HG03039 (cell line): Measurements from ENCODE around the gene TBC1D23.
A peak's percentile ranks its signal among the peaks of the same experiment; 100 is the strongest.
"Not testable (repeated sequence)": the region's sequence is repeated elsewhere in the genome, so short reads cannot be mapped to it uniquely, and the experiment has no call there.

Experiments used
- ATAC-seq: cut with Tn5 transposase; IDR thresholded peaks from one replicate; pipeline ENCODE4 v1.9.1; 2021; ENCODE audit warnings: mild to moderate bottlenecking, moderate library complexity; ENCODE audit not compliant: unreplicated experiment

The TBC1D23 gene

DNA sequence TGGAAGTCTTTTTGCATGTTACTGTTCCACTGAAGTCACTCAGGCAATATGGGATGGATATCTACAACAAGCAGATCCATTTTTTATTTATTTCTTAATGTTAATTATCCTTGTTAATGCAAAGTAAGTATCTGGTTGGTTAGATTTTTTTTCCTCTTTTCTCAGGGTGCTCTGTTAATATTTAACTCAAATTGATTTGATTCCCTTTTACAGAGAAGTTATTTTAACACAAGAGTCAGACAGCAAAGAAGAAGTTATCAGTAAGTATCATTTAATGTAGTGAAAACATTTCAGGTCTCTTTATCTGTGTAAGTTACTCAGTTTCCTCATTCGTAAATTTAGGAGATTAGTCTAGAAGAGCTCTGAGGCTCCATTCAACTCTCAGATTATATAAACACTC is 34.3 kb downstream of the TBC1D23 start:
- ATAC-seq: no peak

DNA sequence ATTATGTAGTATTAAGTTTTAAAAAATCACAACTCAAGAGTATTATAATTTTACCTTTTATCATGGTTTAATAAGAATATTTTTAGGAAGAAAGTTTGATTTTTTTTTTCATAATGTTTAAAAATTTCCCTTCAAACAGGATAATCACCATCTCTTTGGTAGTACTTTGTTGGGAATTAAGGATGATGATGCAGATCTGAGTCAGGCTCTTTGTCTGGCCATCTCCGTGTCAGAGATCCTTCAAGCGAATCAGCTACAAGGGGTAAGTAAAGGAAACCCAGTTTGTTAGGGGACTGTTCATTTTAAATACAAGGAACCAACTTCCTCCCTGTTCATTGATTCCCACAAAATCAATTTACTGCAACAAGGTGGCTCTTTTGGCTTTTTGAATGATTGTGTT is 37.0 kb downstream of the TBC1D23 start:
- ATAC-seq: no peak

DNA sequence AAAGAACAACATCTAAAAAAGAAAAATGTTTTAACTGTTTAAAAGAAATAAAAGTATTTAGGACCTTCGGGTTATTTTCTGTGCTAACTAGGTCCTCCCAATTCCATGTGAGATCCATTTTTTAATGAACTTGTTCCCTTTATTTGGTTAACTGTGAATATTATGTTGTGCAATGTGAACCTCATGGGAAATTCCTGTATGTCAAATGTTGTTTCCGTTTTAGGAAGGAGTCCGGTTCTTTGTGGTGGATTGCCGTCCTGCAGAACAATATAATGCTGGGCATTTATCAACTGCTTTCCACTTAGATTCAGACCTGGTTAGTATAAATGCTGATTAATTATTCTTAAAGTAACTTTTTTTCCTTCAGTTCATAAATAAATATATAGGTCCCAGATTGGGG is 38.2 kb downstream of the TBC1D23 start:
- ATAC-seq: no peak

DNA sequence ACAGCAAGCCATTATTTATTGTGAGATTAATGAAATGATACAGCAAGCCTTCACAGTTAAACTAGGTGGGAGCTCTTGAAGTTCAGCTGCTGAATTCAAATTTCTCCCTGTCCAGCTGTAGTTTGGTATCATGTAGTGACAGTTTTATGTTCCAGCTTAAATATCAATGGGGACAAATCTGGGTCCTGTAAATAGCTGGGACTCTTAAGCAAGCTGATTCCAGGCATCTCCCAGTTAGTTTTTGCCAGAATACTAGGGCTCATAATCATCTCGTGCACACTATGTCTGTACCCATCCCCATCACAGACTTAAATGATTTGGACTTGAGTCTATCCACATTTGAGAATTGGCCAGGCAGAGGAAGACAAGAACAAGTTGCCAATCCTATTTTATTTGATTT is 45.9 kb downstream of the TBC1D23 start:
- no peak for ATAC-seq

DNA sequence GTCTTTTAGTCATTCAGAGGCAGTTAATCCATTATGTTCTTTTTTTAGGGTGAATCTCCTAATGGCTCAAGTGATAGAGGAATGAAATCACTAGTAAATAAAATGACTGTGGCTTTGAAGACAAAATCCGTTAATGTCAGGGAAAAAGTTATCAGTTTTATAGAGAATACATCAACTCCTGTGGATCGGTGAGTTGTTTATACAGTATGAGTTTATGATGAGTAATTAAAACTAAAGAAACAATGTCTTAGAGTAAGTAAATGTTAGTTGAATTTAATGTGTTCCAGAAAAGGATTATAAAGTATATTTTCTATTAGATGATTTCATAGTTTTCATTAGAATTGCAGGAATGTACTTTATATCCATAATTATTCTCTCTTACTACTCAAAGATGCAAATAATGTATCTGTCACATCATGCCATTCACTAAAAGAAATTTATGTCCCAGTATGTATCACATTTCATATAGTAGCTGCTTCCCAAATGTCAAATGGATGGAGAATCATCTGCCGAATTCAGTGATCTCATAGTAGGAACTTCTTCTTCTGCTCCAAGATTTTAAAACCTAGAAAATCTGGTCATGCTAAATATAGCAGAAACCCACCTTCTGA is 49.7 kb downstream of the TBC1D23 start:
- ATAC-seq: no peak

DNA sequence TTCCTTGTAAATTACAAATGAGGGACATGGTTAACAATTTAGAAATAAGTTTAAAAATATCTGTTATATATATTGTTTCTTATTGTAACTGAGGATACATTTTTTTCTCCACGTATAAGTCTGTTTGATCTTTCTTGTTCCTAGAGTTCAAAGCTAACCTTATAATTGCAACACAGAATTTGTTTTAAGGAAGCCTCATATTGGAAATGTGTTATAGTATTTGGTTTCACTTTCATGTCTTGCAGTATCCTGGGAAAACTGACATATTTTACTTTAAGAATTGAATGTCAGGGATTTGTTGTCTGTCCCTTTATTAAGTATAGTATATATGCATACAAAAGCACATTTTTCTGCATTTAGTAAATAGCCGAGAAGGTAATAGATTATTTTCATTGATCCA is 50.2 kb downstream of the TBC1D23 start:
- no peak for ATAC-seq

DNA sequence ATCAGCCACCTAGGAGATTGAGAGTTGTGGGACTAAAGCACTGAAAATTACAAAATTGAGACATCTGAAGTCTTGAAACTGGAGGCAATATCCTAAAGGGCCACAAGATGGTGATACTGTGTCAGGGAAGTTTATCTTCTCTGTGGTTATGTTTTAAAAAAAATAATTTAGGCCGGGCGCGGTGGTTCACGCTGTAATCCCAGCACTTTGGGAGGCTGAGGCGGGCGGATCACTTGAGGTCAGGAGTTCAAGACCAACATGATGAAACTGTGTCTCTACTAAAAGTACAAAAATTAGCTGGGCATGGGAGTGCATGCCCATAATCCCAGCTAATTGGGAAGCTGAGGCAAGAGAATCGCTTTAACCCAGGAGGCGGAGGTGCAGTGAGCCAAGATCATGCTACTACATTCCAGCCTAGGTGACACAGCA is 55.9 kb downstream of the TBC1D23 start:
- peak; percentile 70 for ATAC-seq

DNA sequence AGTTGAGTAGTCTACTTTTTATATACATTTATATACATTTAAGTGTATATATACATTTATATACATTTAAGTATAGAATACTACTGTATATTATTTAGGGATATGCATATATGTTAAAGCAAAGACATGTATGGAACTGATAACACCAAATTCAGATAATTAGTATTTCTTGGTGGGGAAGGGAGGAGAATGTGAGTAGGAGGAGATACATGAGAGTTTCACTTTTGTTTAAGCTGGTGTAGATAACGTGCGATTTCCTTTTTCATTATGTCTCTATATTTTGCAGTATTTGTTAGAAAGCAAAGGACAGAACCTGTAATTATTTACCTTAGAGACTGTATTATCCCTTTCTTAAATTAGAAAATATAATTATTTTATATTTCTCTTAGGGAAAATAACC is 57.1 kb downstream of the TBC1D23 start:
- ATAC-seq: peak; percentile 49

DNA sequence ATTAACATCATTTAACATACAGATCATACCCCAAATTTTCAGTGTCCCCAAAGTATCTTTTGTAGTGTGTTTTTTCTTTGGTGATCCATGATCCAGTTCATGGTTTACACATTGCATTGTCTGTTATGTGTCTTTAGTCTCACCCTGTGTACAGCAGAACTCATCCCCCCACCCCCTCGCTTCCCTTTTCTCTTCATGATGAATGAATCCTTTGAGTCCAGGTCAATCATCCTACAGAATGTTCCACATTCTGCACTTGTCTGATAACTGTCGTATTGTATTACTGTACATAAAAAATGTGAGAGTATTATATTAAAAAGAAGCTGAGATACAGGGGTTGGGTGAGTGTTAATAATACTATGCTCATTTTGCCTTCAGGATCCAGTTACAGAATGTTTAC is 59.2 kb downstream of the TBC1D23 start:
- ATAC-seq: no peak

DNA sequence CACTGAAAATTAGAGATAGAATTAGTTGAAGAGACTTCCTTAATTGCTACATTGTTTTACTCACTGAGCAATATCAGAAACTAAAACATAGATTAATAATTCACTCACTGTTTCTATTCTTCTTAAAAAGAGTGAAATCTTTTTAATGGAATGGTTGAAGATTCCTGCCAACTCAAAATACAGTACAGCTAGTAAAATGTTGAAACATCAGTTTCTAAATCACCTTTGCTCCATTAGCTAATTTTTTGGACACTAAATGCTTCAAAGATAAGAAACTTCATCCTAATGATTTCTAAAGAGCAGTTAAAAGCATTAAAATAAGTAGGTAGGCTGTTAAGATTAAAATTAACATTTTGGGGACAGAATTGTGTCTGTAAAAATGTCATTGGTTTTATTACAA is 63.3 kb downstream of the TBC1D23 start:
- no peak for ATAC-seq

DNA sequence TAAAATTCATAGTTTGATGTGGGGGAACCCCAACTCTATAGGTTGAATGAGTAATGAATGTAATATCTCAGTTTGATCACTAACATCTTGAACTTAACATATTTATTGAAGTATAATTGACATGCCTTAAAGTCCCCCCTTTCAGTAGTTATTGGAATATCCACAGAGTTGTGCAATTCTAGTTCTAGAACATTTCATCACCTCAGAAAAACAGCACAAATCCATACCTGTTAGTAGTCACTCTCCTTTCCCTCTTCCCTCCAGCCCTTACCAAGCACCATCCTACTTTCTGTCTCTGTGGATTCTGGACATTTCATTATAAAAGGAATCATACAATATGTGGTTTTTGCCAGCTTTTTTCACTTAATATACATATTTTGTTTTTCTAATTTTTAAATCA is 65.0 kb downstream of the TBC1D23 start:
- no peak for ATAC-seq

DNA sequence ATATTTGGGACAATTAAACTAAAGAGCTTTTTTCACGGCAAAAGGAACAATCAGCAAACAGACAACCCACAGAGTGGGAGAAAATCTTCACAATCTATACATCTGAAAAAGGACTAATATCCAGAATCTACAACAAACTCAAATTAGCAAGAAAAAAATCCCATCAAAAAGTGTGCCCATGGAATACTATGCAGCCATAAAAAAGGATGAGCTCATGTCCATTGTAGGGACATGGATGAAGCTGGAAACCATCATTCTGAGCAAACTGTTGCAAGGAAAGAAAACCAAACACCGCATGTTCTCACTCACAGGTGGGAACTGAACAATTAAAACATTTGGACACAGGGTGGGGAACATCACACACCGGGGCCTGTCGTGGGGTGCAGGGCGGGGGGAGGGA is 66.6 kb downstream of the TBC1D23 start:
- ATAC-seq: not testable (repeated sequence)

DNA sequence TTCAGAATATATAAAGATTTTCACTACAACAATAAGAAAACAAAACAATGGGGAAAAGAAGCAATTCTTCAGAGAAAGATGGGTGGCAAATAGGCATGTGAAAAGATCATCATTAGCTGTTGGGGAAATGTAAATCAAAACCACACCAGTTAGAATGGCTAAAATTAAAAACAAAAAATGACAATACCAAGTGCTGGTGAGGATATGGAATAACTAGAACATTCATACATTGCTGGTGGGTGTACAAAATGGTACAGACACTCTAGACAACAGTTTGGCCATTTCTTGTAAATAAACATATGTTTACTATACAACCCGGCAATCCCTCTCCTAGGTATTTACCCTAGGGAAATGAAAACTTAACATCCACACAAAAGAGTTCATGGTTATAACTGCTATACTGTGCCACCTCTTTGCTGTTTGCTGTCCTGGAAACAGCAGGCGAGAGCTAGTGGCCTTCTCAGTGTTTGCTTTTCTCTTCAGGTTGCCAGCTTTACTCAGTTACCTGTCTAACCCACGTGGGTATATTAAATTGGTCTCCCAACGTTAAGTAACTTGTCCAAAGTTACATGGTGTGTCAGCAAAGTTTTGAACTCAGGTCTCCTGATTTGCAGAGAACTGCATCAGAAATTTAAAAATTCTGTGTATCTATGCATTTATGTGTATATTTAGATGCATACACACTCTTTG is 69.2 kb downstream of the TBC1D23 start:
- ATAC-seq: no peak

DNA sequence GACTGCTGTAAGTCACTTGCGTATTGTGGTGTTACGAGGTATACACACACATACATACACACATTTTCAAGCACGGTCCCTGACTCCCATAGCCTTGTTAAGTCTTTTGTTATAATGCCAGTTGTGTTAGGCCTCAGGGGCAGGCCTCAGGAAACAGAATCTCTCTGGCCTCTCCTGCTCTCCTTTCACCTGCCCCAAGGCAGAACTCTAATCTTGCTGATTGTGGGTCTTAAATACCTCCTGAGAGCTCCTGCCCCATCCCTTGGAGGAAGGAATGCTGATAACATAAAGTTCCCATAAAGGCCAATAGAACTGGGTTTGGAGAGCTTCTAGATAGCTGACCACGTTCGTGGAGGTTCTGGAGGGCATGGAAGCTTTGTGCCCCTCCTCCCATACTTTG is 69.9 kb downstream of the TBC1D23 start:
- no peak for ATAC-seq

DNA sequence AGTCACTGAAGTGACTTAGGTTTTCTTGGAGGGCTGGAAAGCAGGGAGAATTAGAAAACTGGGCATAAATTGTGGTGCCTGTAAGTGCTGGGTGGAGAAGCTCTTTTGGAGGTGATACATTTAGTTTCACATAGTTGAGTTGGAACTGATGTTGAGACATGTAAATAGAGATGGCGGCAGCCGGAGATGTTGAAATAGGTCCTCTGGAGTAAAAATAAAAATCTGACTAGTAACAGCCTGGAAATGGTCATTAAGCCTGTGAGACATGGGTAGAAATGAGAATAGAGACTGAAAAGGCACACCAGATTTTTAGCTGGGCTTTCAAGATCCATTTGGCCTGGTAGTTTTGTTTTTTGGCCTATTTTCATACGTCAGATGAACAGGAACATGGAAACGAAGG is 70.9 kb downstream of the TBC1D23 start:
- no peak for ATAC-seq

DNA sequence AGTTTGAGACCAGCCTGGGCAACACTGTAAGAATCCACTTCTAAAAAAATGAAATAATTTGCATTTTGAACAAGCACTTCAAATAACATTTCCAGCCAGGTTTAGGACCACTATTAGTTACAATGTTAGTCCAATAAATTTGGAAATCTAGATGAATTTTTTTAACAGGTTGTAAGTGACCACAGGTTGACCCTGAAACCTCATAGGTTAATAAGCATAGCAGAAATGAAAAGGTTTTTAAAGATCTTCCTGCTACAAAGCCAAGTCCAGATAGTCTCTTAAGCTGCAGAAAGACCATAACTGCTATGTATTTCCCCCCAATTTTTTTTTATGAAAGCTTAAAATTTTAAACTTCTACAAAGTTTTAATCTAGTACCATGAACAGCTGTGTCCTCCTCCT is 72.3 kb downstream of the TBC1D23 start:
- ATAC-seq: no peak

DNA sequence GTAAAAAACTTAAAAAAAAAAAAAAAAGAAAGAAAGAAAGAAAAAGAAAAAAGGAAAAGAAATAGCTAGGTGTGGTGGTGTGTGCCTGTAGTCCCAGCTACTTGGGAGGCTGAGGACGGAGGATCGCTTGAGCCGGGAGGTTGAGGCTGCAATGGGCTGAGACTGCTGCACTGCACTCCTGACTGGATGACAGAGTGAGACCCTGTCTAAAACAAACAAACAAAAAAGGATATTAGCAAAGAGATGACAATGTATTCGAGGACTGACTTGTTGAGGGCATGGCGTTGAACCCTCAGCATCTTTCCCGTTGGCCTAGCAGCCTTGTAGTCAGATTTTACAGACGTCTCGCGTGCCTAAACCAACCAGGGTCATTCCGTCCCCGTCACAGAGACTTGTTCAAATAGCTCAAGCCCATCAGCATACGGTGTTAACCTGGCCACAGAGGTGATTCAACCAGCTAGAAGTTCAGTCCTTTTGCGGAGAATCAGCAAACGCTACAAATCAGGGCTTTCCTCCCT is 73.2 kb downstream of the TBC1D23 start:
- ATAC-seq: no peak

DNA sequence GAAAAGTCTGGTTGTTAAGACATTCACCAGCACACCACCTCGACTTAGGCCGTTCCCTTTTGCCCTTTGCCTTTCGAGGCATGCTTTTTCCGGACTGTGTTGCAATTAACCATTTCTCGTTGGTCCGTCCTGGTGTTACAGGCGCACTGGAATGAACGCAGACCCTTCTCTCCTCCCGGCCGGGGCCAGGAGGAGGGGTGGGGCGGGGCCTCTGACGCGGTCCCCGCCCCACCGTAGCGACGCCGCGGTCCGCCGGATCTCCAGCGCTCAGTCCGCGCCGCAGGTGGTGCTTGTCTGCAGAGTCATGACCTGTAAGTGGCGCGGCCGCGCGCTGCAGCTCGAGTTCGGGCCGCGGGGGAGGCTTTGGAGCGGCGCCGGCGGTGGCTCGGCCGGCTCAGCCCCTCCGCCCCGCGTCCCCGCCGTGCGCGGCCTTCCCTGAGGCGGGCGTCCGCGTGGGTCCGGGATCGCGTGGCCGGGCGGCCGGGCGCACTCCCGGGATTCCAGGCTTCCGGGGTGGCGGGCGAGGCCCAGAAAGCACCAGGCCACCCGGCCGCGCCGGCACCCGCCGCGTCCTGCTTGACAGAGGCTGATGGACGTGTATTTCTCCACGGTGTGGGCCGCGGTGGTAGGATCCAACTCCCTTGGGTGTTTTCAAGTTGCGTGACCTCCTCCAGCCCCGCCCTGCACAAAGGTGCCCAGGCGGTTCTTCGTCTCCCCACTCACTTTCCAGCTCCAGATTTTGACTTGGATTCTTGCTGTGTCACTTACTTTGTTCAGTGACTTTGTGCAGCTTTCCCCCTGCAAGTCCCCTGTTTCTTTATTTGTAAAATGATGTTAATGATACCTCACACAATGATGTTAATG is 73.9 kb downstream of the TBC1D23 start, which contains the start of gene NIT2:
Gene NIT2 (plus strand): TSS at position 270 of the 864 bp plus-strand sequence. CDS start 35 bp downstream, at position 305.
- ATAC-seq: peak; percentile 97

DNA sequence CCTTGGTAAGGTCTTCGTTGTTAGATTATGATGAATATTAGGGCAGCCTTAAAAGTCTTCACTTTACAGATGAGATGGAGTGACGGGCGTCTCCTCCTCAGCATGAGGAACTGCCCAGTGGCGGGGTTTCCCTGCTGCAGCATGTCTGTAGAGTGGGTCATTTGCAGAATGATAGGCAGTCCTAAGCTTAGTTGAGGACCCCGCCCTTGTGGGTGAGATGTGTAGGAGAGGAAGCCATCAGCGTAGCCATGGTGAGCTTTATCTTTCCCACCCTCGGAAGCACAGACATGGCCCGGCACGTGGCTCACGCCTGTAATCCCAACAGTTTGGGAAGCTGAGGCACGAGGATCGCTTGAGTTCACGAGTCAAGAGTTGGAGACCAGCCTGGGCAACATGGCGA is 74.6 kb downstream of the TBC1D23 start:
- ATAC-seq: peak; percentile 41

DNA sequence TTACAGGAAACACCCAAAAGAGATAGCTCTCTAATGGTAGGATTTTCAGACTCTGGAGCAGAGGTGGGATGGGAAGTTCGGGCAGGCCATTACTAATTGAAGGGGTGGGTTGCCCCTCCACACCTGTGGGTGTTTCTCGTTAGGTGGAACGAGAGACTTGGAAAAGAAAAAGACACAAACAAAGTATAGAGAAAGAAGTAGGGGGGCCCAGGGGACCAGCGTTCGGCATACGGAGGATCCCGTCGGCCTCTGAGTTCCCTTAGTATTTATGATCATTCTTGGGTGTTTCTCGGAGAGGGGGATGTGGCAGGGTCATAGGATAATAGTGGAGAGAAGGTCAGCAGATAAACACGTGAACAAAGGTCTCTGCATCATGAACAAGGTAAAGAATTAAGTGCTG is 75.4 kb downstream of the TBC1D23 start:
- not testable (repeated sequence) for ATAC-seq

DNA sequence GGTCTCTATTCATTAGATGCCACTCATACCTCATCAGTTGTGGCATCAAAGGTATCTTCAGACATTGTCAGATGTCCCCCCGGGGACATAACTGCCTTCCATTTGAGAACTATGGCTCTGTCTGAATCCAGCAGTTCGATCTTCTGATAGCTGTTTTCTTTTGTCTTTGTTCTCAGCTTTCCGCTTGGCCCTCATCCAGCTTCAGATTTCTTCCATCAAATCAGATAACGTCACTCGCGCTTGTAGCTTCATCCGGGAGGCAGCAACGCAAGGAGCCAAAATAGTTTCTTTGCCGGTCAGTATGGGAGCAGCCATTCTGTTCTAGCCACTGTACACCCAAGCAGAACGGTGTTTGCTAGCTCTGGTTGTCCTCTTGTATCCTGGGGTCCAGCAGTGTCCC is 78.1 kb downstream of the TBC1D23 start:
- no peak for ATAC-seq

DNA sequence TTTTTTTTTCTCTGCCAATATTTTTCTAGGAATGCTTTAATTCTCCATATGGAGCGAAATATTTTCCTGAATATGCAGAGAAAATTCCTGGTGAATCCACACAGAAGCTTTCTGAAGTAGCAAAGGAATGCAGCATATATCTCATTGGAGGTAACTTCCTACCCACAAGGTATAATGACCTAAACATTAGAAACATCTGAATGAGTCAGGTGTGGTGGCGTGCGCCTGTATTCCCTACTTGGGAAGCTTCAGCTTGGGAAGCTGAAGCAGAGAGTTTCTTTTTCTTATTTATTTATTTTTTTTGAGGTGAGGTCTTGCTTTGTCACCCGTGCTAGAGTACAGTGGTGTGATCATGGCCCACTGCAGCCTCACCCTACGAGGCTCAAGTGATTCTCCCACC is 79.0 kb downstream of the TBC1D23 start:
- no peak for ATAC-seq
